LNCAP (cell line): Measurements from ENCODE around the gene ACAD11.

Experiments
- CTCF ChIP-seq: fragments of 450-650 bp; IDR thresholded peaks from 2 replicates; pipeline ENCODE4 v1.5.1; 2017; ENCODE audit warnings: mild to moderate bottlenecking

Gene ACAD11

GRCh38 chr3:132509506-132509905, 150.1 kb downstream of the ACAD11 start:
- no peak for TF ChIP-seq CTCF

GRCh38 chr3:132509096-132509495, 150.5 kb downstream of the ACAD11 start:
- no peak for TF ChIP-seq CTCF
